ENCODE results near the gene SFXN3. TPM values are rescaled to one million over a fixed set of nuclear protein-coding genes. Genes with fewer than 3 reads are reported as not detected.

The SFXN3 gene
- total and polyA plus RNA-seq, 2 of the 13 experiments (the other 11 are each of a cell fraction or from before 2014, with no cell fraction given): 16.8 to 71.5 TPM

- peak; percentile 63; the same call in 1 of the 2 replicates for TF ChIP-seq ARID5B (CRISPR knock-in tag; IDR thresholded peaks at IDR 0.05)
- TF ChIP-seq ZNF549 (CRISPR knock-in tag; IDR thresholded peaks at IDR 0.05): no peak
- TF ChIP-seq ATF2 (CRISPR knock-in tag; IDR thresholded peaks at IDR 0.05): 0 out of 2 replicates have a peak, but pooled peaks have one; percentile 9
- no peak for TF ChIP-seq PREB (CRISPR knock-in tag; IDR thresholded peaks at IDR 0.05)
- TF ChIP-seq U2AF2 (IDR thresholded peaks at IDR 0.05; ENCODE audit: low read depth, low read length): no peak
- TF ChIP-seq ZXDC (CRISPR knock-in tag; IDR thresholded peaks at IDR 0.05): no peak
- TF ChIP-seq YEATS2 (CRISPR knock-in tag; IDR thresholded peaks at IDR 0.05; ENCODE audit: borderline replicate concordance): no peak
- peak; percentile 79; the same call in 1 of the 2 replicates for TF ChIP-seq MTERF4 (CRISPR knock-in tag; IDR thresholded peaks at IDR 0.05)
- no peak for TF ChIP-seq TMF1 (CRISPR knock-in tag; IDR thresholded peaks at IDR 0.05; ENCODE audit: low read depth)
- TF ChIP-seq ZNF20 (CRISPR knock-in tag; IDR thresholded peaks at IDR 0.05): peak; percentile 54; the same call in 1 of the 2 replicates
- 0 out of 2 replicates have a peak, but pooled peaks have one; percentile 64 for TF ChIP-seq ZNF446 (CRISPR knock-in tag; IDR thresholded peaks at IDR 0.05)
- no peak for TF ChIP-seq ZNF746 (CRISPR knock-in tag; IDR thresholded peaks at IDR 0.05)
- no peak for TF ChIP-seq ZUFSP (CRISPR knock-in tag; IDR thresholded peaks at IDR 0.05; ENCODE audit: borderline replicate concordance)
Measured at GRCh38 chr10:100998991-100999741, 31.9 kb upstream of the SFXN3 start (continued).
